NOMO-1 treated with dmso at 0.1 percent for 144 hours (cell line): ENCODE measurements around the gene MAST4.

Experiments used
- DNase-seq: peaks from one replicate; lab custom pipeline; 2025; ENCODE audit not compliant: unreplicated experiment; lab: John Stamatoyannopoulos, UW

The MAST4 gene

DNA sequence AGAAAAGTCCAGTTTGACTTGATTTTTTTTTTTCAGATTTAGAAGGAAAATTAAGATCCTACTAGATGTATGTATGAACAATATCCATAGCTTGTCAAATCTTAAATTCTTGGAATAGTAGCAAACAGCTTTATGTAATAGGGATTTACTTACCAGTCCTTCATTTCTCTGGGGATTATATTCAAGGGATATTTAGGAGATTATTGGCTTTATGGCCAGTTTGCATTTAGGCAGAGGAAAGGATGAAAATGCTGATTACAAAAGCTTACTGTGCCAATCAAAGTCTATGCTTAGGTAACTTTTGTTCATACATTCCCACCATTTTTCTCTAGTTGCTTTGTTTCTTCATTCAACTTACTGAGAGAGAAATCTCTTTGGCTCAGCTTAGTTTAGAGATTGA is 47.9 kb downstream of the MAST4 start:
- no peak for DNase-seq

DNA sequence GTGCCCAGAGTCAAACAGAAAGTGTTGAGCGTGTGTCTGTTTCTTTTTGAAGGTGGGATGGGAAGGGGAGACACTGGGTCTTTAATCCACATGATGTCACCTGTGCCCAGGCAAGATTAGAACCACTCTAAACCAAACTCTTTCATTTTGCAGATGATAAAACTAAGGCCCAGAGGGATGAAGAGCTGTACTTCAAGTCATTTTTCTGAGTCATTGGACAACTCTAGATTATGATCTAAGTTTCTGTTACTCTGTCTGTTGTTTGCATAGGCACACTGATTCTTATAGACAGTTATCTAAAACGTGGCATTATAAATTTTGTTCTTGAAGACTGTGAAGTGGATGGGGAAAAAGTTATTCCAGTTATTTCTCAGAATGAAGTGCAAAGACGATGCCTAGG is 48.8 kb downstream of the MAST4 start:
- DNase-seq = no peak

DNA sequence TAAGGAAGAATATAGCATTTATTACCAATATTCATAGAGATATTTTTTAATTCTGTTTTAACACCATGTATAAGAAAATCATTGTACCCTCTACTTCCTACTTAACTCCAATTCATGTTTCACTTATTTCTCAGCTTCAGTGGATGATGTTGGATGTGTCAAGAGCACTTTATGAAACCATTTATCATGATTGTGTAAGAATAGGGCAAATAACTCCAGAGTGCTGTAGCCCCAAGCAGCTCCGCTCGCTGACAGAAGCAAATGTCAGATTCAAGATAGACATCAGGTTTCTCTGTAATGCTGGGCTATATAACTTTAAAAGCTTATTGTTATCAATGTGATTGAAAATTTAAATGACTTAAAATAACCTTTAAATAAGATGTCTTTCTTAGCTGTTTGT is 50.4 kb downstream of the MAST4 start:
- peak; percentile 3 for DNase-seq

GRCh38 chr5:66647146-66647856 is 51.1 kb downstream of the MAST4 start:
- DNase-seq = no peak

DNA sequence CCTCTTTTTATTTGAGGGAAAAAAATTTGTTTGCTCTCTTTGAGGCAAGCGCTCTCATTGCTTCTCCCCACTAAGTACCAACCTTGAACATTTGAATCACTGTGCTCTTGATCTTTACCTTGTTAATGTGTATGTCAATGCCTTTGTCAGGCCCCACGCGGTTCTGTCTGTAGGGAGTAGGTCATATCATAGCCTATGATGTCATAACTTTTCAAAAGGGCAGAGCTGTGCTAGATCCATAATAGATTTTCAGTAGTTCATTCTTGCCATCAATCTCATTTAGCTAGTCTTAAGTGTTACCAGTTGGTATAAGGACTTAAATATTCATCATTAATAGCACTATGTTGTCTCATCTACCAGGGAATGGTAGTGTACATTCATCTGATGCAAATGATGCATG is 56.6 kb downstream of the MAST4 start:
- no peak for DNase-seq

GRCh38 chr5:66653325-66653724 is 57.1 kb downstream of the MAST4 start:
- DNase-seq = no peak

DNA sequence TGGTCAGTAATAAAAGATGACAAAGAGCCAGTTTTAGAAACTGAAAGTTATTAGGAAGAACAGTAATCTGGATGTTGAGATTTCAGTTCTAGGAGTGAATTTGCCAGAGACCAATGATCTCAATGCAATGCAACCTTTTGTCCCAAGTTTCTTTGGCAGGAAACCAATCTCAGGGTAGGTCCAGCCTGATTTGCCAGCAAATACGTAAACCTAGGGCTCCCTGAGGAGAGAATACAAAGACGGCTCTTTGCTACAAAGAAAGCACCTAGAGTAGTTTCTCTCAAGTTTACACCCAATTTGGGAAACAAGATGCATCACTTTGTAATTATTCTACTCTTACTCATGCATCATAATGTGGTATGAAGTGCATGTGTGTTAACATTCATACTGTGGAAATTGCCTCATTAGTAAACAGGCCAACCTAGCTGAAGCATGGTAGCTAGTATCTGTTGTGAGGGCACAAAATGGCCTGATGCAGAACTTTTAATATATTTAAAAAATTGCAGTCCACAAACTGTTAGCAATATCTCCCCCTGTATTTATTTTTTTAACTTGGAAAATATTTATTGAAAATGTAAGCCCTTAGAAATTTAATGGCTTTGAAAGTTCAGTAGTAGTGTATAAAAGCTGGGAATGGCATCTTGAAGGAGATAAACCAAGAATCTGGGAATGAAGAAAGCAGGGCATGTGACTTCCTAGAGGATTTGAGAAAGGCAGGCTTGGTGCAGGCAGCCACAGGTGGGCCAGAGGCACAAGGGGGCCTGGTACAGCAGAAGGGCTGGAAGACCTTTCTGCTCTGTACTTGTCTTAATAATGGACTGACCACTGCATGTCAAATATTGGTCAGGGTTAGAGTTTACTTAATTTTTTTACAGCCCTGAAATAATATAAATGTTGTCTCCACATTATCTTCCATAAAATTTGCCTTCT is 59.5 kb downstream of the MAST4 start:
- DNase-seq = no peak

DNA sequence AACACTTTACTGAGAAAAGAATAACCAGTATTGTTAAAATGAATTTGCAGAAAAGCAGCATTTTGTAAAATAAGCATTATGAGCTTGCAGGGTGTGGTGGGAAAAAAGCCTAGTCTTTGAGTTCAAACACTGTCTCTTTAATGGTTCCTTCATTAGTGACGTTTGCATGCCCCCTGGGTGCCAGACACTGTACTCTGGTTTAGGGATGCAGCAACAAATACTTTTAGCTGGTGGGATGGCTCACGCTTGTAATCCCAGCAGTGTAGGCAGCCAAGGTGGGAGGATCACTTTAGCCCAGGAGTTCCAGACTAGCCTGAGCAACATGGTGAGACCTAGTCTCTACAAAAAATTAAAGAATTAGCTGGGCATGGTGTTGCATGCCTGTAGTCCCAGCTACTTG is 62.3 kb downstream of the MAST4 start:
- DNase-seq = no peak

- DNase-seq = no peak
Measured at GRCh38 chr5:66659780-66660179, 63.6 kb downstream of the MAST4 start.

- no peak for DNase-seq
Measured at GRCh38 chr5:66660396-66660795, 64.2 kb downstream of the MAST4 start.

GRCh38 chr5:66661149-66661548 is 65.0 kb downstream of the MAST4 start:
- DNase-seq = no peak

DNA sequence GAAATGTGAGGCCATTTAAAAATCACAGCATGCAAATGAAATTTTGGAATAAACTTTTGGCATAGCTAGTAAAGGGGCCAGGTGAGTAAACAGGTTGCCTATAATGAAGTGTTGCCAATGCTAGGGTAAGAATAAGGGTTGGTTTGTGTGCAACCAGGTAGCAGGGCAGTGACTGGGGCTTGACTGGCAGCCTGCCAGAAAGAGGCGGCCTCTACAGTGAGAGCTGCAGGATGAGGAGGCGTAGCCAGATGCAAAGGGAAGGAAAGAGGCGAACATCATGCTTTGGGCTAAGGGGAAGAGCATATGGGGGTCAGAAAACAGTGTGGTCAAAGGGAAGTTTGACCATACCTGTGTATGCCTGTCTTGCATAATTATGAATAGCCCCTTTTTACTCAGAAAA is 70.6 kb downstream of the MAST4 start:
- DNase-seq = no peak

DNA sequence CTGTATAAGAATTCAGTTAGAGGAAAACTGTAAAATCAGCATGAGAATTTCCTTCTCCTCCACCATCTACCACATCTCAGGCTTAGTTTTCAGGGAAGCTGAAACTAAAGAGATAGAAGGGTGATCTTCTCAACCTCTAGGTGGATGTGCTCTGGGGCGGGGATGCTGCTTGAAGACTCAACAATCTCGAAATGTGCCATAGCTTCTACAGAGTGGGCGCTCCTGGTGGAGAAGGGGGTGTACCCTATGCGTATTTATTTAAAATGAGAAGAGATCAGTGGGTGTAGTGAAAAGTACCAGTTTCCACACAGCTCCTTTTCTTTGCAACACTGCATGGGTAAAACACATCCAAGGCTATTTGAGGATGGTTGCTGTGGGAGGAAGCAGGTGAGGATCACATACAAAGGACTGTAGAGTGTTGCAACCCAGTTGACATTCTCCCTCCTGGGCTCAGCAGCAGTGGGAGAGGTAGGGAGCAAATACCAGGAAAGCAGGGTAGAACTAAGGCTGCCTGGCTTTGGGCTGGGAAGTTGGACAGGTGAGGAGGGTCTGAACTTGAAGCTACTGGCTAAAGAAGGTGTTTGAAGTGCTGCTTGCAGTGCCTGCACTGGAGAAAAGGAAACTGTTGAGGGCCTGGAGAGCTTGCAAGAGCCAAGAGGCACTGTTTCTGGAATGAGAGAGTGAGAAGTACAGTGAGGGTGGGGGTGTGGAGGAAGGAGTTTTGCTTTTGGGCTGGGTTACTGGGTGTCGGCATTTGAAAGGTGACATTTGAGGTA is 73.1 kb downstream of the MAST4 start:
- no peak for DNase-seq

GRCh38 chr5:66669862-66670195 is 73.6 kb downstream of the MAST4 start:
- no peak for DNase-seq

GRCh38 chr5:66671305-66671704 is 75.1 kb downstream of the MAST4 start:
- DNase-seq = no peak

- DNase-seq = no peak
Measured at GRCh38 chr5:66674802-66675201, 78.6 kb downstream of the MAST4 start.

DNA sequence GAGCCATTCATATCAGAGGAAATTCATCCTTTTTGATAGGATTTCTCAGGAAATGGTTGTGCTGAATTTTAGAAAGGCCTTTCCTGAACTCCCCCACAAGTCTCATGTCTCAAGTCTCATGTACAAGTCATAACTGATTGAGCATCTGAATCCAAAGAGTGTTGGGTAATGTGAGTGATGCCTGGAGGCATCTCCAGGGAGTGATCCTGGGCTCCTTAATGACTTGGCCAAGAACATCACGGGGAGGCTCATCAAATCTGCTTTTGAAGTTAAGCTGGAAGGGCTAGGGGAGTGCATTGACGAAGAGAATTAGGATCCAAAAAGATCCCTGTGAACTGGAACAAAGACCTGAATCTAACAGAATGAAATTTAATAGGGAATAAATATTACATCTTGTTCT is 79.2 kb downstream of the MAST4 start:
- DNase-seq = no peak

DNA sequence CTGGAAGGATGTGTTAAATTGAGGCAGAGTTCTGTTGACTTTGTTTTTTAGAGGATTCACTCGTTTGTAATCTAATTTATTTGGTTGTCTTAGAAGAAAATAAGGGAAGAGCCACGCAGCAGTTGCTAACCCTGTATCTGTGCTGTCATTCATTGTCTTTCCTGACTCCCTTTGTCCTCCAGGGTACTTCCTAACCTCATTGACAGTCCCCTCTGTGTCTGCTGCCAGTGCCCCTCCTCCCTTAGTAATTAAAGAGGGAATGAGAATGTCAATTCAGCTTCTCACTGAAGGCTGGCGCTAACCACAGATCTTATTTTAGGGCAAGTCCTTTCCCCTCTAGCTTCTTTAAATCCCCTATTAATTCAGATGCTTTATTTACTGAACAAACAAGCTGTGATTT is 84.0 kb downstream of the MAST4 start:
- no peak for DNase-seq

GRCh38 chr5:66680804-66681203 is 84.6 kb downstream of the MAST4 start:
- DNase-seq = no peak

DNA sequence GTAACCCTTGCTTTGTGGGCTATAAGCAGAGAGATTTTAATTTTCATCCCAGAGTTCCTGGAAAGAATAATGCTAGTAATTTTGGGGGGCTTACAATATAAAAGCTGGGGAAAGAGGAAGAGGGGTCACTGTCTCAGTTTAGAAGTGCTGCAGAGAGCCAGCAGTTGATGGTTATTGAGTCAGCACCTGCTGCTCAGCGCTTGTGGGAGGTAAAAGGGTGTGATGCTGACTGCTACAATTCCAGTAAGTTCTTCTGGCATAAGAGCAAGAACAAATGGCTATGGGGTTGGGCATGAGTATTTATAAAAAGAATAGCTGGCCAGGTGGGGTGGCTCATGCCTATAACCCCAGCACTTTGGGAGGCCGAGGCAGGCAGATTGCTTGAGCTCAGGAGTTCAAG is 88.5 kb downstream of the MAST4 start:
- no peak for DNase-seq

GRCh38 chr5:66689522-66690220 is 93.5 kb downstream of the MAST4 start:
- no peak for DNase-seq
